Aorta (tissue), 5 donors: ENCODE data around the gene GABRB1. TPM values are rescaled to one million over a fixed set of nuclear protein-coding genes. Genes with fewer than 3 reads are reported as not detected.

Source experiments
- ATAC-seq: fragments of 200-7000 bp; cut with Tn5 transposase; one replicate; pipeline ENCODE4 v1.9.1; 2022; ENCODE audit warnings: moderate library complexity; ENCODE audit not compliant: low FRiP score
- DNase-seq, 2 donors: peaks; one replicate each; pipeline ENCODE4 v3.0.0-alpha.2; 2020
- H3K27ac ChIP-seq, 2 donors: one replicate each; pipeline ENCODE4 v1.5.1; 2013; ENCODE audit warnings: low read length in 2 of 2, mild to moderate bottlenecking in 2 of 2, moderate library complexity in 2 of 2, control low read depth in 1 of 2, inconsistent platforms in 1 of 2, low read depth in 1 of 2
- H3K27me3 ChIP-seq, 2 donors: one replicate each; pipeline ENCODE4 v1.6.1; 2013; ENCODE audit warnings: control low read depth in 1 of 2, low read length in 1 of 2, mild to moderate bottlenecking in 1 of 2, moderate library complexity in 1 of 2; ENCODE audit not compliant: insufficient read depth in 2 of 2, control insufficient read depth in 1 of 2
- H3K36me3 ChIP-seq, 2 donors: one replicate each; pipeline ENCODE4 v1.6.1; 2013; ENCODE audit warnings: control low read depth in 1 of 2, low read length in 1 of 2, mild to moderate bottlenecking in 1 of 2; ENCODE audit not compliant: insufficient read depth in 2 of 2, control insufficient read depth in 1 of 2
- H3K4me1 ChIP-seq, 2 donors: one replicate each; pipeline ENCODE4 v1.6.1; 2013; ENCODE audit warnings: low read length in 2 of 2, control low read depth in 1 of 2, mild to moderate bottlenecking in 1 of 2, moderate library complexity in 1 of 2; ENCODE audit not compliant: insufficient read depth in 2 of 2, control insufficient read depth in 1 of 2
- H3K4me3 ChIP-seq, 2 donors: one replicate each; pipeline ENCODE4 v1.5.1; 2013; ENCODE audit warnings: low read length in 2 of 2, control low read depth in 1 of 2, mild to moderate bottlenecking in 1 of 2
- H3K9me3 ChIP-seq: one replicate; pipeline ENCODE4 v1.6.1; 2013; ENCODE audit warnings: mild to moderate bottlenecking, low read length; ENCODE audit not compliant: control insufficient read depth
- WGBS, 2 donors: extraction: QIAGEN DNeasy Blood & Tissue Kit; methylation state at CpG; one replicate each; pipeline ENCODE4 v1.1.7; 2013; 5-methylcytosine and 5-hydroxymethylcytosine counted together
- intact Hi-C, 2 donors: fragments of 100-400 bp; cut with DNase I; formaldehyde crosslinking; loops; one replicate each; pipeline versions ENCODE4 v1.14.2 to v1.15.0; 2022
- polyA plus RNA-seq, 2 donors: library from polyadenylated mRNA; stranded (reverse); fragments of 200-250 nt; gene quantifications; one replicate each; pipeline ENCODE4 v1.2.3, GENCODE V29; 2013
- total RNA-seq, 2 donors: library from RNA; stranded (reverse); fragmentation: NEBNext Ultra II Directional; extraction: Animal tissue kit (Norgen Biotek cat#: 25700); gene quantifications; one replicate each; pipeline ENCODE4 v1.2.1, GENCODE V29; 2021
- donor health status: healthy with polysubstance abuse.
- donor health status: Bipolar disorder and iron deficiency.
- donor health status: DM: no; HTN: no; CAD: no.
- donor health status: DM: no; HTN: no; CAD: no.
- donor health status: DM: yes; HTN: yes; CAD: no.

Gene GABRB1
- total and polyA plus RNA-seq, 4 donors = 0.71 TPM; not detected in 3

DNA sequence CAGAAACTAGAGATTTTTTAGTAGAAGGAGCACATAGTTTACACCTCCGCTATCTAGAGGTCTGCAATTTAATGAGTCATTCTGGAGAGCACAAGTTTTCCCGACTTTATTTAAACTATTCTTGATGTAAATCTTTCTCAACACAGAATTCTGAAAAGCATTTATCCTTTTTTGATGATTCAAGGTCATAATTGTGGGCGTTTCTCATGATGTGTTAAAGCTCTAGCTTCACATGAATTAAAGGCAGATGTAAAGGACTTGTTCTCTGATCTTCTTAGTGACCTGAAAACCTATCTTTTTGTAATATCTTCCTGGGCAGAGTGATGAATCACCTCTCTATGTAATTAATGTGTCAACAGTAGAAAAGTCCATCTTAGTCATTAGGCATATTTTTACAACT is 303.3 kb downstream of the GABRB1 start:
- H3K9me3 ChIP-seq = no peaks in the 10 kb centered on the region
- no peak for DNase-seq

DNA sequence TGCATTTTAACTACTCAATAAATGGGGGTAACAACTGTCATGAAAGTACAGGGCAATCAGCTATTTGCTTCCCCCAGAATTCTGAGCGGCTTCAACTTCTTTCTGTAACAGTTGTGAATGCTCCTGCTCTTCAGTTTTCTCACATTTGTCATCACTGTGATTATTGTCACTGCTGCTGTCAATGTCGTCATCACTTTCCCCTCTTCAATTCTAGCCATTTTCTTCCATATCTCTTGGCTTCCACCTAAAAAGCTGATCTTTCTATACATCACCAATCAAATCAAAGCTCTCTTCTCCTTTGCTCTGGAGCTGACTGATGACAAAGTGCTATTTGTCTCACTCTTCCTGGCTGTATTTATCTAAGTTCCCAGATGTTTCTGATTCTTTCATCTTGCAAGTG is 306.5 kb downstream of the GABRB1 start:
- no peak for ATAC-seq
- intact Hi-C loops = no loop called here
- WGBS, 2 donors = 85 to 87% methylated on average over 2 of the region's 2 CpGs
- H3K4me3 ChIP-seq = no peak overlapping the region
- no peaks in the 10 kb centered on the region for H3K4me1 ChIP-seq
- no peaks in the 10 kb centered on the region for H3K36me3 ChIP-seq
- H3K27ac ChIP-seq = no peak overlapping the region
- H3K27me3 ChIP-seq = peaks cover 0 to 2% of the 10 kb centered on the region in 2 donors
- DNase-seq = no peak
- H3K9me3 ChIP-seq = no peaks in the 10 kb centered on the region

More for the DNA sequence above, 303.3 kb downstream of the GABRB1 start:
- Histone ChIP-seq H3K27ac (no peak overlapping the region), H3K4me3 (no peak overlapping the region), H3K36me3 (no peaks in the 10 kb centered on the region), H3K27me3 (no peaks in the 10 kb centered on the region), H3K4me1 (no peaks in the 10 kb centered on the region)
- ATAC-seq = no peak
- intact Hi-C loops = no loop called here
- 45 to 47% methylated on average over 3 of the region's 3 CpGs for WGBS, 2 donors

DNA sequence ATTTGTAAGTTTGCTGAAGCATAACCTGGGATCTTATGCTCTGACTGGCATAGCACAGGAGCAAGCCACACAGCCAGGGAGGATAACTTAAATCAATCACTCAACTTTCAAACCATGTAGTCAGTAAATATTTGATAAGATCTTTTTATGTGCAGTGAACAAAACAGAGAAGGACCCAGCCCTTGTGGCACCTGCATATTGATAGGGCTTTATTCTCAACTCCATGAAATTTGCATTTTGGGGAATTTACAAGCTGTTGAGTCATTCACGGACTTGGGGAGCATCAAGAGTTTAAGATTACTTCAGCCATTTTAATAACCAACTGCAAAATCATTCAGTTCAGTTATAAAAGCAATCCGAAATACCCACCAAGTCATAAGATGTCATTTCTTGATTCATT is 309.5 kb downstream of the GABRB1 start:
- no peak overlapping the region for H3K4me3 ChIP-seq
- WGBS, 2 donors = 70 to 79% methylated on average over 2 of the region's 2 CpGs
- no peak for ATAC-seq
- no peaks in the 10 kb centered on the region for H3K9me3 ChIP-seq
- intact Hi-C loops = no loop called here
- H3K36me3 ChIP-seq = no peaks in the 10 kb centered on the region
- H3K27ac ChIP-seq = no peak overlapping the region
- no peak for DNase-seq
- H3K27me3 ChIP-seq = peaks cover 0 to 2% of the 10 kb centered on the region in 2 donors
- H3K4me1 ChIP-seq = no peaks in the 10 kb centered on the region

DNA sequence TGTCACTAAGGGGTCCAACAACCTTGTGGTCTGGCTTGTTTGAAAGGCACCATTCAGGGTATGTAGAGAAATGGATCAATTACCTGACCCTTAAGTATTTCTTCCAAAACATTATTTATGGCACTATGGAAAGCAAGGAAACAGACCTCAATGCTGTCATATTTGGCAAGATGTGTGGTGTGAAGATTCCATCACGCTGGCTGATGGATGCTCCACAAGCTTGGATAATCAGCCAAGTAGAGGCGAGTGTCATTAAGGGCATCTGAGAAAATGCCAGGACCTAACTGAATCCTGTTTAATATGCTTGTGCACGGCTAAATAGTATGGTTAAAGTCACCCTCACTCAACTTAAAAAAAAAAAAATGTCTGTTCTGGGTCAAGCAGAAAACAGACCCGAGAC is 311.4 kb downstream of the GABRB1 start:
- no peak for DNase-seq
- 76 to 78% methylated on average over 4 of the region's 4 CpGs for WGBS, 2 donors
- no peaks in the 10 kb centered on the region for H3K4me1 ChIP-seq
- no peaks in the 10 kb centered on the region for H3K9me3 ChIP-seq
- no peak overlapping the region for H3K27ac ChIP-seq
- no peaks in the 10 kb centered on the region for H3K36me3 ChIP-seq
- peaks cover 0 to 2% of the 10 kb centered on the region in 2 donors for H3K27me3 ChIP-seq
- H3K4me3 ChIP-seq = no peak overlapping the region
- intact Hi-C loops = no loop called here
- ATAC-seq = no peak

DNA sequence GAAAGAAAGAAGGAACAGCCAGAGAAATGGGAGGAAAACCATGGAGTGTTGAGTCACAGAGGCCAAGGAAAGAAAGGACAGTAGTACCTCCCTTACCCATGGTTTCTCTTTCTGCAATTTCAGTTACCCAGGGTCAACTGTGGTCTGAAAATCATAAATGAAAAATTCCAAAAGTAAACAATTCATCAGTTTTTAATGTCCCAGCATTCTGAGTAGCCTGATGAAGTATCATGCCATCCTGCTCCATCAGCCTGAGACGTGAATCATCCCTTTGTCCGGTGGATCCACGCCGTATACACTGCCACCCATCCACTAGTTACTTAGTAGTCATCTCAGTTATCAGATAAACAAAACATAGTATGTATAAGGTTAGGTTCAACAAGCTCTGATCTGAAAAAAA is 318.0 kb downstream of the GABRB1 start:
- Histone ChIP-seq H3K9me3 (no peaks in the 10 kb centered on the region), H3K4me1 (no peaks in the 10 kb centered on the region), H3K4me3 (no peak overlapping the region), H3K36me3 (no peaks in the 10 kb centered on the region), H3K27ac (no peak overlapping the region), H3K27me3 (no peaks in the 10 kb centered on the region)
- DNase-seq (no peak), ATAC-seq (no peak)
- WGBS, 2 donors = 86 to 88% methylated on average over 4 of the region's 4 CpGs
- intact Hi-C loops = no loop called here

DNA sequence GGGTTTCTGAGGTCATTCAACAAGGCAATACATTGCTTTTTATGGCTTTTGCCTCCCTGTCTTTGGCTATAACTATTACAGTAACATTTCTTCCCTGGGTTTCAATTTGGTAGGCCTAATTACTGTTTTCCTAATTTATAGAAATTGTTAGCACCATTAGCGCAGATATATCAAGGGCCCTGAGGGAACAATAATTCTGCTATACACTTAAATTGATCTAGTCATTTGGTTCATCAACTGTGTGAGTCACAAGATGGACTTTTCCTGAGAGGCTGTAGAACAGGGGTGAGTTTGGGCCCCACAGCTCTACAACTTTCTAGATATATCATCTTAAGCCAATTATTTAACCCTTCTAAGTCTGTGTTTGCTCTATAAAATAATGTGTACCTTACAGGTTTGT is 324.2 kb downstream of the GABRB1 start:
- Histone ChIP-seq H3K36me3 (no peaks in the 10 kb centered on the region), H3K4me1 (no peaks in the 10 kb centered on the region), H3K9me3 (no peaks in the 10 kb centered on the region), H3K4me3 (no peak overlapping the region), H3K27ac (no peak overlapping the region), H3K27me3 (no peaks in the 10 kb centered on the region)
- DNase-seq (no peak), ATAC-seq (no peak)
- intact Hi-C loops = no loop called here
- 83 to 95% methylated on average over 1 of the region's 1 CpG for WGBS, 2 donors

DNA sequence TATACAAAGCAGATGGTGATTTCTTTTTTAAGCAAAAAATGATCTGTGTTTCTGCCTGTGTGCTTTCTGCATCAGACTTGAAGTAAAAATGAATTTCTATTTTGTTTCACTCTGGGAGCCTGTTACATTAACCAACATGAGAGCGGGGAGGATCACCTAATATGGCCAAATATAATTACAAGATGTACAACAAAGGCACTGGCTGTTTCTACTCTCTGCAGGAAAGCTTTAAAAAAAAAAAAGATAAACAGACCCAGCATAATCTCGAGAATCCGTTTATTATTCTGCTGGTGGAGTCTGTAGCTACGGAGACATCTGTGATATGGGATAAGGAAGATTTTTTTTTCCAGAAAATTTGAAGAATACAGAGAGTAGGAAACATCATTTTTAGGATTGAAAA is 328.5 kb downstream of the GABRB1 start:
- ATAC-seq (no peak), DNase-seq (no peak)
- Histone ChIP-seq H3K27ac (no peak overlapping the region), H3K27me3 (no peaks in the 10 kb centered on the region), H3K36me3 (no peaks in the 10 kb centered on the region), H3K4me1 (no peaks in the 10 kb centered on the region), H3K4me3 (no peak overlapping the region), H3K9me3 (no peaks in the 10 kb centered on the region)
- intact Hi-C loops = no loop called here
- WGBS, 2 donors = 43 to 45% methylated on average over 4 of the region's 4 CpGs

DNA sequence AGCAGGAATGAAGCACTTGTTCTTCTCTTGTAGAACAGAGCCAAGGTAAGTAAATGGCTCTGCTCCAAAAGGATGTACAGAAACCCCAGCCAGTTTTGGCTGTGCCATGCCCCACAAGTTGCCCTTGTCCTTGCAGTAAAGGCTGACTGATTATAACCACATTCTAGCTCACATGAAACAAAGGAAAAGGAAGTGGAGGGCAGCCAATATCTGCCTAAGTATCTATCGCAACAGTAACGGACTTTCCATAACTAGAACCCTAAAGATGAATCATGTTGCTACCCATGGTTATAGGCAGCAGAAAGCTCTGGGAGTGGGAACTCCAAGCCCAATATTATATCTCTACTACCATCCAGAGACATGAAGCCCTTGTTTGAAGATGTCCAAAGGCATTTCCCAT is 336.4 kb downstream of the GABRB1 start:
- ATAC-seq (no peak), DNase-seq (no peak)
- intact Hi-C loops = no loop called here
- no peak overlapping the region for H3K4me3 ChIP-seq
- no peak overlapping the region for H3K27ac ChIP-seq
- no peaks in the 10 kb centered on the region for H3K9me3 ChIP-seq
- no peaks in the 10 kb centered on the region for H3K4me1 ChIP-seq
- H3K36me3 ChIP-seq = no peaks in the 10 kb centered on the region
- WGBS, 2 donors = 85 to 88% methylated on average over 2 of the region's 2 CpGs
- H3K27me3 ChIP-seq = no peaks in the 10 kb centered on the region

DNA sequence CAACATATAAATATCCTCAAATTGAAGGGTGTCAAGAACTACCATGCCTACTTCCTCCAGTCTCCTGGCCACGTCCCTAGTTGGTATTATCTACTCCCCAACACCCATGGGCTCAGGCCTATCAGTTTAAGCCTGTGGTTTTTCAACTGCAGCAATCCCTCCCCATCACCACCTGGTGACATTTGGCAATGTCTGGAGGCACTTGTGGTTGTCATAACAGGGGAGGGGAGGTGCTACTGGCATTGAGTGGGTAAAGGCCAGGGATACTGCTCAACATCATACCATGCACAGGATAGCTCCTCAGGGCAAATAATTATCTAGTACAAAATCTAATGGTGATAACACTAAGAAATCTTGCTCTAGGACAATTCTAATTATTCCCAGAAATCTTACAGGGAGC is 336.8 kb downstream of the GABRB1 start:
- no peak for DNase-seq
- no peak for ATAC-seq
- WGBS, 2 donors = 50 to 61% methylated on average over 1 of the region's 1 CpG

More for the DNA sequence above, 336.8 kb downstream of the GABRB1 start:
- H3K36me3 ChIP-seq = no peaks in the 10 kb centered on the region
- H3K27me3 ChIP-seq = no peaks in the 10 kb centered on the region
- H3K27ac ChIP-seq = no peak overlapping the region
- no peaks in the 10 kb centered on the region for H3K4me1 ChIP-seq
- H3K4me3 ChIP-seq = no peak overlapping the region
- intact Hi-C loops = no loop called here
- no peaks in the 10 kb centered on the region for H3K9me3 ChIP-seq
